Measurements from ENCODE around the gene DOCK10.

Gene DOCK10

DNA sequence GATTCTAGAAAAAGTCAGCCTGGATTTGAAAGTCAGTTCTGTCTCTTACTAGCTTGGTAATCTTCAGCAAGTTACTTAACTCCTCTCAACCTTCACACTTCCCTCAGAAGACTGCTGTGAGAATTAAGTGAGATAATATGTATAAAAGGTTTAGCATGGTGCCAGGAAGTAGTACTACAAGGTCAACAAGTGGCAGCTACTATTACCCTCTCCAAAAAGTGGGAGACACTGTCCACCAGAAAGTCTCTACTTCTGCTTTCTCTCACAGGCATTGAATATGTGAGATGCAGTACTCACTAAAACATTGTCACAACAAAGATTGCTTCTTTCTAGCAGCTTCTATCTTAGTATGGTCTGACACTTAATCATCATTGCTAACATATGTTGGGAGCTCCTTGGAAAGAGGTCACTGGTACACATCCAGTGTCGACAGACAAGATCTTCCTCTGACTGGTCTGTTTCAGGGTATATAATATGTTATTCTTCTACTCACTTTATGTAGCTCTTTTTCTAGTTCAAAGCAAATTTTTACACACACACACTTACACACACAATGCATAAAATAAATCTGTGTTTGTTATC, 47.9 kb downstream of the DOCK10 start:
- TF ChIP-seq, protein P1, sequence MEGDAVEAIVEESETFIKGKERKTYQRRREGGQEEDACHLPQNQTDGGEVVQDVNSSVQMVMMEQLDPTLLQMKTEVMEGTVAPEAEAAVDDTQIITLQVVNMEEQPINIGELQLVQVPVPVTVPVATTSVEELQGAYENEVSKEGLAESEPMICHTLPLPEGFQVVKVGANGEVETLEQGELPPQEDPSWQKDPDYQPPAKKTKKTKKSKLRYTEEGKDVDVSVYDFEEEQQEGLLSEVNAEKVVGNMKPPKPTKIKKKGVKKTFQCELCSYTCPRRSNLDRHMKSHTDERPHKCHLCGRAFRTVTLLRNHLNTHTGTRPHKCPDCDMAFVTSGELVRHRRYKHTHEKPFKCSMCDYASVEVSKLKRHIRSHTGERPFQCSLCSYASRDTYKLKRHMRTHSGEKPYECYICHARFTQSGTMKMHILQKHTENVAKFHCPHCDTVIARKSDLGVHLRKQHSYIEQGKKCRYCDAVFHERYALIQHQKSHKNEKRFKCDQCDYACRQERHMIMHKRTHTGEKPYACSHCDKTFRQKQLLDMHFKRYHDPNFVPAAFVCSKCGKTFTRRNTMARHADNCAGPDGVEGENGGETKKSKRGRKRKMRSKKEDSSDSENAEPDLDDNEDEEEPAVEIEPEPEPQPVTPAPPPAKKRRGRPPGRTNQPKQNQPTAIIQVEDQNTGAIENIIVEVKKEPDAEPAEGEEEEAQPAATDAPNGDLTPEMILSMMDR (IDR thresholded peaks at IDR 0.05; ENCODE audit: control insufficient read depth, insufficient read depth, low read depth, low read length, missing control alignments): no peak
- no peak overlapping the region for H3K4me3 ChIP-seq (ENCODE audit: control insufficient read depth, low read depth, low read length)
- DNase-seq (ENCODE audit: low read depth): no peak

DNA sequence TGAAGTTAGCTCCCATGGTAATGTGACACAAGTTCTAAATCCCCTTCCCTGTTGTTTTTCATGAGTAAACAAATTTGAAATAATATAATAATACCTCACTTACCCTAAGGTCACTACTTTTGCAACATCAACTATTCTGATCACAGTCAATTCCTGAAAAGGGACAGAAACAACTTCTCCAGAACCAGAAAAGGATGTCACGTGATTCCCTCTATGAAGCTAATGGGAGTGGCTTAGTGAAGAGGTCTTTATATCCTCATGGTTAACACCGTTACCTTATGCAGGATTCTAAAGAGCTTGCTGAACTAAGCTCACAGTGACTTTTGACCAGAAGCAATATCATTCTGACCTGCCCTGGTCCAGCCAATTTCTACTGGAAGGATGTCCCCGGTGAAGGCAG, 51.6 kb downstream of the DOCK10 start:
- TF ChIP-seq, protein P1 (IDR thresholded peaks at IDR 0.05; ENCODE audit: control insufficient read depth, insufficient read depth, low read depth, low read length, missing control alignments): no peak
- H3K4me3 ChIP-seq (ENCODE audit: control insufficient read depth, low read depth, low read length): no peak overlapping the region
- no peak for DNase-seq (ENCODE audit: low read depth)

DNA sequence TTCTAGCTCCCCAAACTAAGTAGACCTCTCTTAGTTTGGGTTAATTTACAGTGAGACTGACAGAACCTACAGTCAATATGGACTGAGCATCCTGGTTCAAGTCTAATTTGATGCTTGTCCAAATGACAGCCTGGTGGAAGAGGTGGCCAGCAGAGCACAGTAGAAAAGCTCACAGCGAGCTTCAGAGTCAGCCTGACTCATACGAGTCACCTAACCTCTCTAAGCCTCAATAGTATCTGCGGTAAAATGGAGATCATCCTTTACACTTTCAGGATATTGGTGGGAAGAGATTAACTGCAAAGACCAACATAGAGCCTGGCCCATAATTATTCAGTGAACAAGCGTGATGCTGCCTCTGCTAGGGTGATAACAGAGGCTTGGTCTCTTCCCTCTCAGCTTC, 54.5 kb downstream of the DOCK10 start:
- no peak overlapping the region for H3K4me3 ChIP-seq (ENCODE audit: control insufficient read depth, low read depth, low read length)
- TF ChIP-seq, protein P1 (IDR thresholded peaks at IDR 0.05; ENCODE audit: control insufficient read depth, insufficient read depth, low read depth, low read length, missing control alignments): no peak
- DNase-seq (ENCODE audit: low read depth): no peak

DNA sequence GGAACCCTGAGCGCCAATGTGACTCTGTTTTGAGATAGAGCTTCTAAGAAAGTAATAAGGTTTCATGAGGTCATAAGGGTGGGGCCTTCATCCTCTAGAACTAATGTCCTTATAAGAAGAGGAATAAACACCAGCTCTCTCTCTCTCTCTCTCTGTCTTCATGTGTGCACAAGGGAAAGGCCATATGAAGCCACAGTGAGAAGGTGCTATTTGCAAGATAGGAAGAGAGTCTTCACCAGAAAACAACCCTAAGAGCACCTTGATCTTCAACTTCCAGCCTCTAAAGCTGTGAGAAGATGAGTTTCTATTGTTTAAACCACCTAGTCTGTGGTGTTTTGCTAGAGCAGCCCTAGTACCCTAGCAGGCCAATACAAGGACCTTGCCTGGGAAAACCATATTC, 55.8 kb downstream of the DOCK10 start:
- no peak for DNase-seq (ENCODE audit: low read depth)
- TF ChIP-seq, protein P1 (IDR thresholded peaks at IDR 0.05; ENCODE audit: control insufficient read depth, insufficient read depth, low read depth, low read length, missing control alignments): no peak
- no peak overlapping the region for H3K4me3 ChIP-seq (ENCODE audit: control insufficient read depth, low read depth, low read length)

DNA sequence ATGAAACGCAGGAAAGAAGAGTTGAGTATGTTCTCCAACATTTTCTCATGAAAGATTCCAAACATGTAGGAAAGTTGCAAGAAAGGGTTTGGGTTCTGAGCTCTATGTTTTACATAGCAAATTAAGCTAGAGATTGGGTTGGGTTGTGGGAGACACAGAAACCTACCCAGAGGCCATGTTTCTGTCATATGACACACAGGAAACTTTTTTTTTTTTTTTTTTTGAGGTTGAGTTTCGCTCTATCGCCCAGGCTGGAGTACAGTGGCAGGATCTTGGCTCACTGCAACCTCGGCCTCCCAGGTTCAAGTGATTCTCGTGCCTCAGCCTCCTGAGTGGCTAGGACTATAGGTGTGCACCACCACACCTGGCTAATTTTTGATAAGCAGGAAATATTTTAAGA, 57.6 kb downstream of the DOCK10 start:
- DNase-seq (ENCODE audit: low read depth): no peak
- H3K4me3 ChIP-seq (ENCODE audit: control insufficient read depth, low read depth, low read length): no peak overlapping the region
- TF ChIP-seq, protein P1 (IDR thresholded peaks at IDR 0.05; ENCODE audit: control insufficient read depth, insufficient read depth, low read depth, low read length, missing control alignments): no peak

DNA sequence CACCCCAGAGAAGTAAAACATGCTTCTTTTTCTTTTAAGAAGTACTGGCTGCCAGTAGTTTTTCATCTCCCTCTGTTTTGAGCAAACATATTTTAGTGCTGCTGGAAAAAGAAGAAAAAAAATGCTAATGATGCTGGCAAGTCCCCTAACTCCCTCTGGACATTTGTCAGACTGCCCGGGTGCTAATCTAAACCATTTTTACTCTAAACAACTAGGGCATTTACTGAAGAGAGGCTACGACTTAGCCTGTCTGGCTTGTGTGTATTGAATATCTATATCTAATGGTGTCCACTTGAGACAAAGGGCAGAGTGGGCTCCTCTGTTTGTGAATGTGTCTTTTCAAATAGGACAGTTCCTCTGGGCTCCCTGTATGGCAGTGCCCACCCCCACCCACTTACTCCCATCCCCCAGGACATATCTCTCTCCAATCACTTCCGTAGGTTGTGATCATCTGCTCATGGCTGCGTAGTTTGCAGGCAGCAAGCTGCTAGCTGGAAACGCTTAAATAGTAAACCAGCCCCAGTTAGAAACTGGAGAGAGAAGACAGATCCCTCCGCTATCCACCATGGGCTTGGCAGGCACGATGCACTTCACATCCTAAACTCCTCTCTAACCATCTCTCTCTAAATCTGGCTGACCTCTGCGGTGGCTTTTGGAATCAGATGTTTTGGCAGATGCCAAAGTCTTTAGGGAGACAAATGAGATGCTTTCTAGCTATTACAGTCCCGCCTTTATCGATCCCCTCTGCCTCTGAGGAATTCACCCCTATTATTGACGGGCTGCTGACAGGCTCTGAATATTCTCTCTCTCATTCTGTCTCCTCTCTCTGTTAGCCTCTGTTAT, 58.3 kb downstream of the DOCK10 start:
- DNase-seq (ENCODE audit: low read depth): no peak
- TF ChIP-seq, protein P1 (IDR thresholded peaks at IDR 0.05; ENCODE audit: control insufficient read depth, insufficient read depth, low read depth, low read length, missing control alignments): no peak
- H3K4me3 ChIP-seq (ENCODE audit: control insufficient read depth, low read depth, low read length): peak overlapping the region; percentile 13
